ENCODE measurements around the gene CSNK1E. TPM values are rescaled to one million over a fixed set of nuclear protein-coding genes. Genes with fewer than 3 reads are reported as not detected.

CSNK1E gene
- total and polyA plus RNA-seq, 4 experiments from 2014 or later: 8.8 to 103 (median 56.7) TPM

GRCh38 chr22:38269466-38269865 lies 47.8 kb downstream of the CSNK1E start:
- Mint-ChIP-seq H3K36me3 (peaks cover 0 to 10% of the 10 kb centered on the region in 2 donors), H3K4me1 (peaks cover 44 to 85% (median 67%) of the 10 kb centered on the region in 4 donors), H3K4me3 (peak overlapping the region in 1 of 8 donors; percentile 21), H3K27ac (peak overlapping the region in 5 of 7 donors; percentile 77 to 96 (median 94)), H3K9me3 (peaks cover 0 to 2% (median 0%) of the 10 kb centered on the region in 8 donors), H3K27me3 (no peaks in the 10 kb centered on the region)
- Histone ChIP-seq H3K27me3 (ENCODE audit: insufficient read depth, low read length) (no peaks in the 10 kb centered on the region), H3K9me3 (ENCODE audit: control insufficient read depth in 1 of 2, low read length in 2 of 2) (no peaks in the 10 kb centered on the region), H3K27ac (ENCODE audit: low read depth, low read length) (no peak overlapping the region), H3K4me3 (ENCODE audit: low read length in 2 of 2) (no peak overlapping the region), H3K4me1 (ENCODE audit: insufficient read depth, low read length) (peaks cover 72% of the 10 kb centered on the region), H3K36me3 (ENCODE audit: insufficient read depth, low read length) (no peaks in the 10 kb centered on the region)
- DNase-seq: no peak
- CTCF ChIA-PET (ENCODE audit: partially characterized antibody): interaction anchor here (1.9 kb wide), 1 partner anchor 37 kb away, joined by 5 read pairs; no protein-coding TSS in a partner anchor
- intact Hi-C loops (cut with micrococcal nuclease): no loop called here
- POLR2A ChIA-PET (ENCODE audit: partially characterized antibody): no interaction called here

- Mint-ChIP-seq H3K27me3 (no peaks in the 10 kb centered on the region), H3K4me1 (peaks cover 47 to 85% (median 65%) of the 10 kb centered on the region in 4 donors), H3K9me3 (no peaks in the 10 kb centered on the region), H3K4me3 (peak overlapping the region; percentile 45 to 86 (median 70)), H3K27ac (peak overlapping the region; percentile 78 to 97 (median 94)), H3K36me3 (peaks cover 0 to 10% of the 10 kb centered on the region in 2 donors)
- intact Hi-C loops (cut with micrococcal nuclease): no loop called here
- Histone ChIP-seq H3K27me3 (ENCODE audit: insufficient read depth, low read length) (no peaks in the 10 kb centered on the region), H3K4me3 (ENCODE audit: low read length in 2 of 2) (no peak overlapping the region), H3K36me3 (ENCODE audit: insufficient read depth, low read length) (no peaks in the 10 kb centered on the region), H3K9me3 (ENCODE audit: control insufficient read depth in 1 of 2, low read length in 2 of 2) (no peaks in the 10 kb centered on the region), H3K27ac (ENCODE audit: low read depth, low read length) (peak overlapping the region; percentile 50), H3K4me1 (ENCODE audit: insufficient read depth, low read length) (peaks cover 66% of the 10 kb centered on the region)
- POLR2A ChIA-PET (ENCODE audit: partially characterized antibody): interaction anchor here (0.6 to 1.2 kb wide), 8 partner anchors 9 to 1626 kb away, joined by 3 to 5 read pairs (median 4); partner anchors contain the start of gene MAFF
- peak; percentile 81 to 89 (median 82) for DNase-seq
- CTCF ChIA-PET (ENCODE audit: partially characterized antibody): interaction anchor here (0.6 to 2.3 kb wide), 5 partner anchors 8 to 85 kb away, joined by 3 to 6 read pairs (median 4); no protein-coding TSS in a partner anchor
Observed at GRCh38 chr22:38267086-38267485, 50.1 kb downstream of the CSNK1E start.

GRCh38 chr22:38266120-38266519 lies 51.1 kb downstream of the CSNK1E start:
- CTCF ChIA-PET (ENCODE audit: partially characterized antibody): interaction anchor here (1.2 to 2.3 kb wide), 2 partner anchors 11 to 86 kb away, joined by 4 to 6 read pairs; no protein-coding TSS in a partner anchor
- Mint-ChIP-seq H3K4me3 (peak overlapping the region in 4 of 8 donors; percentile 7 to 78 (median 44)), H3K36me3 (peaks cover 0 to 13% of the 10 kb centered on the region in 2 donors), H3K9me3 (no peaks in the 10 kb centered on the region), H3K27ac (peak overlapping the region in 6 of 7 donors; percentile 78 to 97 (median 92)), H3K27me3 (no peaks in the 10 kb centered on the region), H3K4me1 (peaks cover 40 to 85% (median 62%) of the 10 kb centered on the region in 4 donors)
- peak overlapping the region; percentile 50 for H3K27ac ChIP-seq (ENCODE audit: low read depth, low read length)
- no peak overlapping the region for H3K4me3 ChIP-seq (ENCODE audit: low read length in 2 of 2)
- no peaks in the 10 kb centered on the region for H3K36me3 ChIP-seq (ENCODE audit: insufficient read depth, low read length)
- H3K9me3 ChIP-seq (ENCODE audit: control insufficient read depth in 1 of 2, low read length in 2 of 2): no peaks in the 10 kb centered on the region
- H3K4me1 ChIP-seq (ENCODE audit: insufficient read depth, low read length): peaks cover 63% of the 10 kb centered on the region
- no peaks in the 10 kb centered on the region for H3K27me3 ChIP-seq (ENCODE audit: insufficient read depth, low read length)
- no peak for DNase-seq
- intact Hi-C loops (cut with micrococcal nuclease): no loop called here
- POLR2A ChIA-PET (ENCODE audit: partially characterized antibody): no interaction called here

- Histone ChIP-seq H3K27me3 (ENCODE audit: insufficient read depth, low read length) (no peaks in the 10 kb centered on the region), H3K27ac (ENCODE audit: low read depth, low read length) (no peak overlapping the region), H3K36me3 (ENCODE audit: insufficient read depth, low read length) (no peaks in the 10 kb centered on the region), H3K4me3 (ENCODE audit: low read length in 2 of 2) (no peak overlapping the region), H3K9me3 (ENCODE audit: control insufficient read depth in 1 of 2, low read length in 2 of 2) (no peaks in the 10 kb centered on the region), H3K4me1 (ENCODE audit: insufficient read depth, low read length) (peaks cover 50% of the 10 kb centered on the region)
- Mint-ChIP-seq H3K36me3 (peaks cover 0 to 14% of the 10 kb centered on the region in 2 donors), H3K9me3 (no peaks in the 10 kb centered on the region), H3K27me3 (no peaks in the 10 kb centered on the region), H3K27ac (peak overlapping the region in 3 of 7 donors; percentile 30 to 80 (median 55)), H3K4me1 (peaks cover 33 to 77% (median 52%) of the 10 kb centered on the region in 4 donors), H3K4me3 (no peak overlapping the region)
- ChIA-PET CTCF (ENCODE audit: partially characterized antibody) (no interaction called here), POLR2A (ENCODE audit: partially characterized antibody) (no interaction called here)
- DNase-seq: no peak
- intact Hi-C loops (cut with micrococcal nuclease): no loop called here
Observed at GRCh38 chr22:38264322-38264843, 52.9 kb downstream of the CSNK1E start.

GRCh38 chr22:38262051-38262795 lies 55.0 kb downstream of the CSNK1E start:
- Histone ChIP-seq H3K9me3 (ENCODE audit: control insufficient read depth in 1 of 2, low read length in 2 of 2) (no peaks in the 10 kb centered on the region), H3K4me1 (ENCODE audit: insufficient read depth, low read length) (peaks cover 33% of the 10 kb centered on the region), H3K4me3 (ENCODE audit: low read length in 2 of 2) (no peak overlapping the region), H3K27ac (ENCODE audit: low read depth, low read length) (no peak overlapping the region), H3K36me3 (ENCODE audit: insufficient read depth, low read length) (no peaks in the 10 kb centered on the region), H3K27me3 (ENCODE audit: insufficient read depth, low read length) (no peaks in the 10 kb centered on the region)
- Mint-ChIP-seq H3K9me3 (no peaks in the 10 kb centered on the region), H3K4me3 (peak overlapping the region in 4 of 8 donors; percentile 51 to 59 (median 56)), H3K36me3 (peaks cover 0 to 14% of the 10 kb centered on the region in 2 donors), H3K27me3 (no peaks in the 10 kb centered on the region), H3K27ac (peak overlapping the region; percentile 30 to 93 (median 65)), H3K4me1 (peaks cover 27 to 69% (median 42%) of the 10 kb centered on the region in 4 donors)
- DNase-seq: peak in 4 of 5 donors; percentile 30 to 41 (median 36)
- ChIA-PET CTCF (ENCODE audit: partially characterized antibody) (interaction anchor here (0.7 to 1.0 kb wide), 2 partner anchors 56 to 91 kb away, joined by 3 read pairs; no protein-coding TSS in a partner anchor), POLR2A (ENCODE audit: partially characterized antibody) (no interaction called here)
- intact Hi-C loops (cut with micrococcal nuclease): loop anchor here (1.0 kb wide), 1 partner anchor 91 kb away; no protein-coding TSS in a partner anchor

- Histone ChIP-seq H3K9me3 (ENCODE audit: control insufficient read depth in 1 of 2, low read length in 2 of 2) (no peaks in the 10 kb centered on the region), H3K4me1 (ENCODE audit: insufficient read depth, low read length) (peaks cover 21% of the 10 kb centered on the region), H3K27me3 (ENCODE audit: insufficient read depth, low read length) (no peaks in the 10 kb centered on the region), H3K36me3 (ENCODE audit: insufficient read depth, low read length) (no peaks in the 10 kb centered on the region), H3K4me3 (ENCODE audit: low read length in 2 of 2) (no peak overlapping the region), H3K27ac (ENCODE audit: low read depth, low read length) (peak overlapping the region; percentile 26)
- Mint-ChIP-seq H3K27ac (peak overlapping the region; percentile 82 to 94 (median 92)), H3K4me1 (peaks cover 18 to 57% (median 36%) of the 10 kb centered on the region in 4 donors), H3K36me3 (peaks cover 0 to 11% of the 10 kb centered on the region in 2 donors), H3K27me3 (no peaks in the 10 kb centered on the region), H3K9me3 (no peaks in the 10 kb centered on the region), H3K4me3 (peak overlapping the region in 6 of 8 donors; percentile 38 to 65 (median 54))
- POLR2A ChIA-PET (ENCODE audit: partially characterized antibody): interaction anchor here (1.1 to 1.4 kb wide), 3 partner anchors 11 to 59 kb away, joined by 3 to 4 read pairs (median 3); partner anchors contain the start of gene MAFF
- CTCF ChIA-PET (ENCODE audit: partially characterized antibody): interaction anchor here (1.1 to 1.6 kb wide), 3 partner anchors 10 to 31 kb away, joined by 3 to 8 read pairs (median 3); no protein-coding TSS in a partner anchor
- DNase-seq: no peak
- intact Hi-C loops (cut with micrococcal nuclease): no loop called here
Observed at GRCh38 chr22:38260761-38261681, 56.2 kb downstream of the CSNK1E start.
